ENCODE results near the gene FANCE.

Gene FANCE

DNA sequence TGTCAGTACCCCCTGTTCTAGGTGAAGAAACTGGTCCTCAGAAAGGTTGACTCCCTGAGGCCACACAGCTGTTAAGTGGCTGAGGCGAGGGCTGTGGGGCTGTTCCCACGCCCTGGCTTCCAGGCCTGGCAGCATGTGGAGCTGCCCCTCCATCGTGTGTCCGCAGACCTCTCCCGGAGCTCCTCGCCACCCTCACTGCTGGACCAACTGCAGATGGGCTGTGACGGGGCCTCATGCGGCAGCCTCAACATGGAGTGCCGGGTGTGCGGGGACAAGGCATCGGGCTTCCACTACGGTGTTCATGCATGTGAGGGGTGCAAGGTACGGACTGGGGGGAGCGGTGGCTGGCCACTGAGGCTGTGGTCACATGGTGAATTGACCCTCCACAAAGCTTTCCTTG is 32.2 kb upstream of the FANCE start:
- DNase-seq (ENCODE audit: low read depth) = no peak
- H3K4me3 ChIP-seq (ENCODE audit: low read depth, low read length) = no peak overlapping the region
- TF ChIP-seq, protein P1, sequence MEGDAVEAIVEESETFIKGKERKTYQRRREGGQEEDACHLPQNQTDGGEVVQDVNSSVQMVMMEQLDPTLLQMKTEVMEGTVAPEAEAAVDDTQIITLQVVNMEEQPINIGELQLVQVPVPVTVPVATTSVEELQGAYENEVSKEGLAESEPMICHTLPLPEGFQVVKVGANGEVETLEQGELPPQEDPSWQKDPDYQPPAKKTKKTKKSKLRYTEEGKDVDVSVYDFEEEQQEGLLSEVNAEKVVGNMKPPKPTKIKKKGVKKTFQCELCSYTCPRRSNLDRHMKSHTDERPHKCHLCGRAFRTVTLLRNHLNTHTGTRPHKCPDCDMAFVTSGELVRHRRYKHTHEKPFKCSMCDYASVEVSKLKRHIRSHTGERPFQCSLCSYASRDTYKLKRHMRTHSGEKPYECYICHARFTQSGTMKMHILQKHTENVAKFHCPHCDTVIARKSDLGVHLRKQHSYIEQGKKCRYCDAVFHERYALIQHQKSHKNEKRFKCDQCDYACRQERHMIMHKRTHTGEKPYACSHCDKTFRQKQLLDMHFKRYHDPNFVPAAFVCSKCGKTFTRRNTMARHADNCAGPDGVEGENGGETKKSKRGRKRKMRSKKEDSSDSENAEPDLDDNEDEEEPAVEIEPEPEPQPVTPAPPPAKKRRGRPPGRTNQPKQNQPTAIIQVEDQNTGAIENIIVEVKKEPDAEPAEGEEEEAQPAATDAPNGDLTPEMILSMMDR (IDR thresholded peaks at IDR 0.05; ENCODE audit: insufficient read depth, low read depth, low read length, missing control alignments) = no peak

DNA sequence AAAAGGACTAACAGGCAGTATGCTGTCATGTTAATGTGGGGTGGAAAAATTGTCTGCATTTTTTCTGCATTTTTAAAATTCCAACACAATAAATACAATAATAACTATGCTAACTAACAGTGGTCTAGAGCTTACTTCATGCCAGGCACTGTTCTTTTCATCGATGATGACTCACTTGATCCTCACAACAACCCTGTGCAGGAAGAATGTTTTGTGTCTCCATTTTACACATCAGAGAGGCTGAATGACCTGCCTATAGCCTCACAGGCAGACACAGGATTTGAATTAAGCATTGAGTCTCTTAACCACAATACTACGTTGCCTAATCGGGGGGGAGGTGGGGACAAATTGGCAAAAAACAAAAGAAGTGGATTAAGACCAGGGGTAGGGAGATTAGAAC is 26.9 kb upstream of the FANCE start:
- no peak overlapping the region for H3K4me3 ChIP-seq (ENCODE audit: low read depth, low read length)
- DNase-seq (ENCODE audit: low read depth) = no peak
- TF ChIP-seq, protein P1 (IDR thresholded peaks at IDR 0.05; ENCODE audit: insufficient read depth, low read depth, low read length, missing control alignments) = no peak

DNA sequence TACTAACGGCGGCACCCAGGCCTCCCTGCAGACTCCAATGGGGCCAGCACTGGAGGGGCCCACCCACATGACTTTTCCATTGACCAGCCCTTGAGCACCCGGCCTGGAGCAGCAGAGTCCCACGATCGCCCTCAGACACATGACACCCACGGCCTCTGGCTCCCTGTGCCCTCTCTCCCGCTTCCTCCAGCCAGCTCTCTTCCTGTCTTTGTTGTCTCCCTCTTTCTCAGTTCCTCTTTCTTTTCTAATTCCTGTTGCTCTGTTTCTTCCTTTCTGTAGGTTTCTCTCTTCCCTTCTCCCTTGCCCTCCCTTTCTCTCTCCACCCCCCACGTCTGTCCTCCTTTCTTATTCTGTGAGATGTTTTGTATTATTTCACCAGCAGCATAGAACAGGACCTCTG is 26.1 kb upstream of the FANCE start:
- H3K4me3 ChIP-seq (ENCODE audit: low read depth, low read length) = no peak overlapping the region
- no peak for DNase-seq (ENCODE audit: low read depth)
- TF ChIP-seq, protein P1 (IDR thresholded peaks at IDR 0.05; ENCODE audit: insufficient read depth, low read depth, low read length, missing control alignments) = no peak

DNA sequence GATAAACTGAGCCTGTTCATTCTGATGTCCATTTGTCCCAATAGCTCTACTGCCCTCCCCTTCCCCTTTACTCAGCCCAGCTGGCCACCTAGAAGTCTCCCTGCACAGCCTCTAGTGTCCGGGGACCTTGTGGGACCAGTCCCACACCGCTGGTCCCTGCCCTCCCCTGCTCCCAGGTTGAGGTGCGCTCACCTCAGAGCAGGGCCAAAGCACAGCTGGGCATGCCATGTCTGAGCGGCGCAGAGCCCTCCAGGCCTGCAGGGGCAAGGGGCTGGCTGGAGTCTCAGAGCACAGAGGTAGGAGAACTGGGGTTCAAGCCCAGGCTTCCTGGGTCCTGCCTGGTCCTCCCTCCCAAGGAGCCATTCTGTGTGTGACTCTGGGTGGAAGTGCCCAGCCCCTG is 24.7 kb upstream of the FANCE start:
- TF ChIP-seq, protein P1 (IDR thresholded peaks at IDR 0.05; ENCODE audit: insufficient read depth, low read depth, low read length, missing control alignments) = no peak
- no peak for DNase-seq (ENCODE audit: low read depth)
- no peak overlapping the region for H3K4me3 ChIP-seq (ENCODE audit: low read depth, low read length)

DNA sequence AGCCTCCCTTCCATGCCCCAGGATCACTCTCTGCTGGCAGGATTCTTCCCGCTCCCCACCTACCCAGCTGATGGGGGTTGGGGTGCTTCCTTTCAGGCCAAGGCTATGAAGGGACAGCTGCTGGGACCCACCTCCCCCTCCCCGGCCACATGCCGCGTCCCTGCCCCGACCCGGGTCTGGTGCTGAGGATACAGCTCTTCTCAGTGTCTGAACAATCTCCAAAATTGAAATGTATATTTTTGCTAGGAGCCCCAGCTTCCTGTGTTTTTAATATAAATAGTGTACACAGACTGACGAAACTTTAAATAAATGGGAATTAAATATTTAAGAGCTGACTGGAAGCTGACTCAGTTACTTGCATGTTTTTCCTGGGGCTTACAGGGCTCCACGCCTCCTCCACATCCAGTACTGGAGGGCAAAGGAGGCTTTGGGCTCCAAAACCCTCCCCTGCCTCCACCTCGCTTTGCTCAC is 24.3 kb upstream of the FANCE start:
- H3K4me3 ChIP-seq (ENCODE audit: low read depth, low read length) = no peak overlapping the region
- DNase-seq (ENCODE audit: low read depth) = no peak
- TF ChIP-seq, protein P1 (IDR thresholded peaks at IDR 0.05; ENCODE audit: insufficient read depth, low read depth, low read length, missing control alignments) = no peak

DNA sequence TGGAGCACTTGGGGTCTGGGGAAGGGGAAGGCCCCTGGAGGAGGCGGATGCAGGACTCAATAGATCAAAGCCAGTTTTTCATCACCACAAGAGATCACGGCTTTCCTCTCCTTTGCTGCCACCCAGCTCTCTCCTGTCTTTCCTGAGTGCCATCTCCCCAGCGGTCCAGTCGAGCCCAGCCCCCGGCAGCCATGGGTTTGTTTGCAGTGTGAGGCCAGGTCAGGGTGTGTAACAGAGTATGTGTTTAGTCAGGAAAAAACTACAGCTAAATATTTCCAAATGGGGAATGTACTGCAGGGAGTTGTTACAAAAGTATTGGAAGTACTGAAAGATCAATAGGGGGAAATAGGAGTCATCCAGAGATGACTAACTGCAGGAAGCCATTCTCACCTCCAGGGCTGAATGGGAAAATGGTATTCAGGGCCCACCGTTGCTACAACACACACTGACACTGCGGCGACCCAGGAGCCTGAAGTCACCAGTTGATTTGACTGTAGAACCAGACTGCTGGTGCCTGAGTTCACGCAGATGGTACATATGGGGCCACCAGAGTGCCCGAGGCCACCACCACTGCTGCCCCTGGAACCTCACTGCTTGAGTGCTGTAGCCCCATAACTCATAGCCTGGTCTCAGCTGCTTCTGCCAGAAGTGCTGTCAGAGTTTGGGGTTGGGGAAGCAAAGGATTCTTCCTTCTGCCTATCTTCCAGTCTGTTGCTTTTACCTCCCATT is 23.6 kb upstream of the FANCE start:
- TF ChIP-seq, protein P1 (IDR thresholded peaks at IDR 0.05; ENCODE audit: insufficient read depth, low read depth, low read length, missing control alignments) = no peak
- no peak overlapping the region for H3K4me3 ChIP-seq (ENCODE audit: low read depth, low read length)
- DNase-seq (ENCODE audit: low read depth) = no peak

DNA sequence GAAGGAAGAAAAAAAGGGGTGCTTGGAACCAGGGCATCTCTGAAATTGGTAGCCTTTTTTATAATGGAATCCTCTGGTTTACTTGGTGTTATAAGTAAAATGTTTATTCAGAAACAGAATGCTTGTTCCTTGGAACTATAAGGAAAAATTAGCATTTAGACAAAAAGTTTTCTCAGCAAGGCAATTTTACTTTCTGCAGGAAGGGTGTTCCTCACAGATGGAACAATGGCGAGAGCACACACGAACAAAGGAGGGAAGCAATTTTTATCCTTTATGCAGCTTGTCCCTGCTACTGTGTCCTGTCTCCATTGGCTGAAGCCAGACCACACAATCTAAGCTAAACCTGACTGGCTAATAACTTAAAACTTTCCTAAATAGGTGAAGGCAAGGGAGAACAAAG is 22.7 kb upstream of the FANCE start:
- TF ChIP-seq, protein P1 (IDR thresholded peaks at IDR 0.05; ENCODE audit: insufficient read depth, low read depth, low read length, missing control alignments) = no peak
- DNase-seq (ENCODE audit: low read depth) = no peak

More for the DNA sequence above, 22.7 kb upstream of the FANCE start:
- H3K4me3 ChIP-seq (ENCODE audit: low read depth, low read length) = no peak overlapping the region

Measured in GM12865 (cell line).